Gastroesophageal sphincter (tissue), 3 donors: ENCODE measurements around the gene MSRB1.

Source experiments
- POLR2A ChIP-seq, 2 donors: fragments of 450-650 bp; IDR thresholded peaks; one replicate each; pipeline ENCODE4 v1.6.1; 2017; ENCODE audit warnings: antibody characterized with exemption in 2 of 2, mild to moderate bottlenecking in 2 of 2, moderate library complexity in 1 of 2
- POLR2AphosphoS5 ChIP-seq: sonication (generic); formaldehyde crosslinking; IDR thresholded peaks from one replicate; pipeline ENCODE4 v1.6.1; 2017; ENCODE audit warnings: antibody characterized with exemption
- TF ChIP-seq, protein P1 (sequence below), 4 experiments: fragments of 200-600 bp in 2 of 4; fragments of 450-650 bp in 2 of 4; sonication (generic) in 1 of 4; IDR thresholded peaks; one replicate each; pipeline ENCODE4 v1.5.1; 2017 to 2019; ENCODE audit warnings: antibody characterized with exemption in 4 of 4, mild to moderate bottlenecking in 2 of 4, moderate library complexity in 2 of 4

DNA sequence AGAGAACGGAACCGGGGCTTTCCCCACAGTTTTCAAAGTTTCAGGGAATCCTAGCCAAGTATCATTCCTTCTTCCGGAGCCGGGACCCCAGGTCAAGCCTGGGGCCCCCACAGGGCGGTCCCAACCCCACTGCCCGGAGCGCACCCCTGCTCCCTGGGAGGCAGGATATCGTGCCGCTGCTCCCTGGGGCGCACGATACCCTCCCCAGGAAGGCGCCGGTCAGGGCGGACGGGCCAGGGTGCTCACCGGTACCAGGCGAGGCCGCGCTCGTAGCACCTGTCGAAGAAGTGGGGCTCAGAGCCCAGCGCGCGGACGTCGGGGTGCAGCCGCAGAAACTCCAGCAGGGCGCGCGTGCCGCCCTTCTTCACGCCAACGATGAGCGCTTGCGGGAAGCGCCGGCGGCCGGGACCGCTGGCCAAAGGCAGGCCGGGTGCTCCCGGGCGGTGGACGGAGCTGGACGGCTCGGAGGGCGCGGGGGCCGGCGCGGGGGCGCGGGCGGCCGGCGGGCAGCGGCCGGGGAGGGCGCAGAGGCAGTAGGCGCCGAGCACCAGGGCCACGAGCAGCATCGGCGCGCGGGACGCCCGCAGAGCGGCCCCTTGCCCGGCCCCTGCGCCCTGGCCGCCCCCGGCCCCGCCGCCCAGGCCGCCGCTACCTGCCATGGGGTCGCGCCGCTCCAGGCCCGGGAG is 25.2 kb downstream of the MSRB1 start:
- TF ChIP-seq, protein P1, sequence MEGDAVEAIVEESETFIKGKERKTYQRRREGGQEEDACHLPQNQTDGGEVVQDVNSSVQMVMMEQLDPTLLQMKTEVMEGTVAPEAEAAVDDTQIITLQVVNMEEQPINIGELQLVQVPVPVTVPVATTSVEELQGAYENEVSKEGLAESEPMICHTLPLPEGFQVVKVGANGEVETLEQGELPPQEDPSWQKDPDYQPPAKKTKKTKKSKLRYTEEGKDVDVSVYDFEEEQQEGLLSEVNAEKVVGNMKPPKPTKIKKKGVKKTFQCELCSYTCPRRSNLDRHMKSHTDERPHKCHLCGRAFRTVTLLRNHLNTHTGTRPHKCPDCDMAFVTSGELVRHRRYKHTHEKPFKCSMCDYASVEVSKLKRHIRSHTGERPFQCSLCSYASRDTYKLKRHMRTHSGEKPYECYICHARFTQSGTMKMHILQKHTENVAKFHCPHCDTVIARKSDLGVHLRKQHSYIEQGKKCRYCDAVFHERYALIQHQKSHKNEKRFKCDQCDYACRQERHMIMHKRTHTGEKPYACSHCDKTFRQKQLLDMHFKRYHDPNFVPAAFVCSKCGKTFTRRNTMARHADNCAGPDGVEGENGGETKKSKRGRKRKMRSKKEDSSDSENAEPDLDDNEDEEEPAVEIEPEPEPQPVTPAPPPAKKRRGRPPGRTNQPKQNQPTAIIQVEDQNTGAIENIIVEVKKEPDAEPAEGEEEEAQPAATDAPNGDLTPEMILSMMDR (IDR thresholded peaks at IDR 0.05), result no peak
- TF ChIP-seq POLR2AphosphoS5 (no peak), POLR2A (IDR thresholded peaks at IDR 0.05) (no peak)
